ENCODE data around the gene OR51F1.
"Not testable (repeated sequence)": the region's sequence is repeated elsewhere in the genome, so short reads cannot be mapped to it uniquely, and the experiment has no call there.

The OR51F1 gene, protein sequence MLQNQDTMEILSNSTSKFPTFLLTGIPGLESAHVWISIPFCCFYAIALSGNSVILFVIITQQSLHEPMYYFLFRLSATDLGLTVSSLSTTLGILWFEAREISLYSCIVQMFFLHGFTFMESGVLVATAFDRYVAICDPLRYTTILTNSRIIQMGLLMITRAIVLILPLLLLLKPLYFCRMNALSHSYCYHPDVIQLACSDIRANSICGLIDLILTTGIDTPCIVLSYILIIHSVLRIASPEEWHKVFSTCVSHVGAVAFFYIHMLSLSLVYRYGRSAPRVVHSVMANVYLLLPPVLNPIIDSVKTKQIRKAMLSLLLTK

DNA sequence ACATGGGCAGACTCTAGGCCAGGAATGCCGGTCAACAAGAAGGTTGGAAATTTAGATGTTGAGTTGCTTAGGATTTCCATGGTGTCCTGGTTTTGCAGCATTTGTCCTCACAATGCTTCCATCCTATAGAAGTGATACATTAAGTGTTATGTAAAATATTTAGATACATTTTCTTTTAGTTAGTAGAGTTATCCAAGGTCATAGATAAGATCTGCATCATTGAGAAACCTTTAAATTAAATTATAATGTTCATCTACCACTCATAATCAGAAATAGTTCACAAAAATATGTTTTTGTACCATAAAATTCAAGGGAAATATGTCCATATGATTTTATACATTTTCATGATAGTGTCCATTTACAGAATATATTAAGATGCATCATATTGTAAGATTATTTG is at the start of gene OR51F1:
Gene OR51F1, minus strand, starts transcription at position 101 of the 400 bp plus-strand sequence. Its CDS starts 0 bp downstream, at position 101.
- DNase-seq = no peak
- intact Hi-C loops (cut with DNase I) = no loop called here

GRCh38 chr11:4809246-4809645 is 39.5 kb upstream of the OR51F1 start:
- peak in 11 of 42 donors; percentile 7 to 72 (median 38) for DNase-seq

DNA sequence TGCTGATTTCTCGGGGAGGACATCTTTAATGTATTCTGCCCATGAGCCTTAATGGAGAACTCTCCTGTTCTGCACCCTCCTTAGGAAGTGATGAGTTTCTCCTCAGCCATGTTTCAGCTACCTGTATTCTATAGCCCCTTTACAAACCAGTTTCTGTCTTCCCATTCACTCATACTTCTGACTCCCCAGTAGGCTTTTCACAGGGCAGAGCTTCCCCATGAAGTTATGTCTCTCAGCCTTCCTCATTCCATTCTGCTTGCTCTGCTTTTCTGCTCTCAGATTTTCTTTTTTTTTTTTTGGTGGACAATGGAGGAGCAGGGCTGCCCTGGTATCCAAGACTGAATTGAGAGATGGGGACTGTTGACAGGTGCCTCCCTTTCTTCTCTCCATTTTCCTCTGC is 38.7 kb upstream of the OR51F1 start:
- intact Hi-C loops (cut with DNase I) = no loop called here
- DNase-seq = no peak

More at GRCh38 chr11:4809246-4809645, 39.5 kb upstream of the OR51F1 start:
- intact Hi-C loops (cut with DNase I) = no loop called here

- intact Hi-C loops (cut with DNase I) = no loop called here
- no peak for DNase-seq
Measured at GRCh38 chr11:4804280-4804679, 34.5 kb upstream of the OR51F1 start, which contains the start of gene OR52R1. OR52R1 (minus strand) TSS chr11:4804380; CDS start chr11:4804380, 0 bp downstream.

- DNase-seq; intact Hi-C loops (cut with DNase I): not testable (repeated sequence)
Measured at GRCh38 chr11:4801316-4801715, 31.6 kb upstream of the OR51F1 start.

DNA sequence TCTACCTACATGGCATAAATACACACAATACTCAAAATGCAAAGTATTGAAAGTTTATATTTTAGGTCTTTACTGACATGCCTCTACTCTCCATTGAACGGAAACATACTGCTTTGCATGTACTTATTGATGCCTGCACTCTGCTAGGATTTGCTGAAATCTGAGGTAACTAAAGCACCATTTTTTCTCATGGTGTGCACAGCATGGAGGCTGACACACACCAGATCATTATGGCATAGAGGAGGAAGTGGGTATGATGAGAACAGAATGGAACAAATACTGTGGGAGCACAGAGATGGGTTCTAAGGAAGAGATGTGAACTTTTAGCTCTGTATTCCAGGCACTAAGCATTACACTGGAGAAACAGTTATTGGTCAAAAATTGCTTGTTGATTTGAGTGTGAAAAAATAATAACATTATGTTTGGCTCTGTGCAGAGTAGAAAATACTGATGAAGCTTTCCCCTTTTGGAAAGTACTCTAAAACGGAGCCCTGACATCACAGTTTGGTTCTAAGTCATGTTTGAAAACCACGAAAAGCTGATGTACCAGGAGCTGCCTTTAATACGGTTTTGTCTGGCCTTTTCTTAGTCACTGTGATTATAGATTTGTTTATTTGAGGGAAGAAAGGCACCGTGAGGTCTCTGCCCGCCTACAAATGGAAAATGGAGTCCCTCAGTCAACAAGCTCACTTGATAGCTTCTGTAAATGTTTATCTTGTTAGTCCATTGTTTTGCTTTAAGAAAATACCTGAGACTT is 28.9 kb upstream of the OR51F1 start:
- DNase-seq = no peak
- intact Hi-C loops (cut with DNase I) = no loop called here

DNA sequence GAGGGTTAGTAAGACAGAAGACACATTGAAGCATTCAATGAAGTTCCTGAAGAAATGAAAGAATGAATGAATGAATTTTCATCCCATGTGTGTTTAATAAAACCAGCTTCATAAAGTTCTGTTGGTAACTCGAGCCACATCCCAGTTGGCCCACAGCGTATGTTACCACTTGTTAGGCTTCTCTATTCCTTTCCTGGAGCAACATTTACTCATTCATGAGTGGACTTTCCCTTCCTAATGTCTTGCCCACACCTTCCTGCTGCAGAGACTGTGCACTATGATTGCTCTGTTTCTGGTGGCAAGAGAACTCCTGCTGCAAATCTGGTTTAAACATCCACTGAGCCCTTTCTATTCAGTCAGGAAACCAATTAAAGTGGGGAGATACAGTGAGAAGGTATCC is 27.5 kb upstream of the OR51F1 start:
- intact Hi-C loops (cut with DNase I) = no loop called here
- DNase-seq = no peak

DNA sequence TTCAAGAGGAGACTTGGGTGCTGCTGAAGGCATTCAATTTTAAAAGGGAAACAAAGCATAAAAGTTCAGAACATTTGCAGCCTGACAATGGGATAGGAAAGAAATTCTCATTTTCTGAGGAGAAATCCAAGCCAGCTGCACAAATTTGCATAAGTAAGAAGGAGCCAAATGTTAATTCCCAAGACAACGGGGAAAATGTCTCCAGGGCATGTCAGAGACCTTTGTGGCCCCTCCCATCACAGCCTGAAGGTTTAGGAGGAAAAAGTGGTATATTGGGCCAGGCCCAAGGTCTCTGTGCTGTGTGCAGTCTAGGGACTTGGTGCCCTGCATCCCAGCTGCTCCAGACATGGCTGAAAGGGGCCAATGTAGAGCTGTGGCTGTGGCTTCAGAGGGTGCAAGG is 12.7 kb upstream of the OR51F1 start:
- DNase-seq = no peak
- intact Hi-C loops (cut with DNase I) = no loop called here

- no peak for DNase-seq
- intact Hi-C loops (cut with DNase I) = no loop called here
Measured at GRCh38 chr11:4768094-4768493, 1.6 kb downstream of the OR51F1 start.

- no peak for DNase-seq
- intact Hi-C loops (cut with DNase I) = no loop called here
Measured at GRCh38 chr11:4766420-4767043, 3.2 kb downstream of the OR51F1 start.

- DNase-seq = no peak
Measured at GRCh38 chr11:4763096-4763495, 6.6 kb downstream of the OR51F1 start.

GRCh38 chr11:4751201-4751600 is 18.5 kb downstream of the OR51F1 start:
- intact Hi-C loops (cut with DNase I) = no loop called here
- DNase-seq = no peak

More at GRCh38 chr11:4763096-4763495, 6.6 kb downstream of the OR51F1 start:
- intact Hi-C loops (cut with DNase I) = no loop called here

DNA sequence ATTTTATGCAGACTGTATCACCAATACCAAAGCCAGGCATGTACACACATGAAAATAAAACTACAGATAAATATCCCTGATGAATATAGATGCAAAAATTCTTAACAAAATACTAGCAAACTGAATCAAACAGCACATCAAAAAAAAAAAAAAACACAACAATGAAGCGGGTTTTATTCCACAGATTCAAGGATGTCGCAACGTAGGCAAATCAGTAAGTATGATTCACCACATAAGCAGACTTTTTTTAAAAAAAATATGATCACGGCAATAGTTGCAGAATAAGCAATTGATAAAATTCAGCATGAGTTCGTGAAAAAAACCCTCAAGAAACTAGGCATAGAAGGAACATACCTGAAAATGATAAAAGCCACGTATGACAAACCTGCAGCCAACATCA is 21.3 kb downstream of the OR51F1 start:
- intact Hi-C loops (cut with DNase I) = no loop called here

GRCh38 chr11:4740735-4741134 is 29.0 kb downstream of the OR51F1 start:
- no peak for DNase-seq
- intact Hi-C loops (cut with DNase I) = no loop called here

More for the DNA sequence above, 21.3 kb downstream of the OR51F1 start:
- DNase-seq = no peak

DNA sequence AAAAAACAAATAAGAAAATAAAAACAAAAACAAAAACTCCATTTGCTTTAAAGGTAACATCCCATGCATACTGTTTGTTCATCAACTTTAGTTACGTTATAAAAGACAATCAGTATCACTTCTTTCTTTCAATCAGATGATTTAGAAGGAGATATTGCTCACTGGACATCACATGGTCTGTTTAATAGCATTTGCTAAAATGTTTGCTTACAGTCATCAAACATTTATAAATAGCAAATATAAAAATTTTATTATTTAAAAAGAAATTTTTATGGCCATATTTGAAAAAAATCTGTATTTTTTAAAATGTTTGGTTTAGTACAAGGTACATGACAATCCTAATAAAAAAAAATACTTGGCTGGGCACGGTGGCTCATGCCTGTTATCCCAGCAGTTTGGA is 42.6 kb downstream of the OR51F1 start:
- intact Hi-C loops (cut with DNase I) = no loop called here

GRCh38 chr11:4722616-4723534 is 46.9 kb downstream of the OR51F1 start:
- intact Hi-C loops (cut with DNase I); DNase-seq: not testable (repeated sequence)

More for the DNA sequence above, 42.6 kb downstream of the OR51F1 start:
- no peak for DNase-seq

All from head of caudate nucleus (tissue), 42 donors.